HG02623 (cell line): ENCODE measurements around the gene CLIC3.
A peak's percentile ranks its signal among the peaks of the same experiment; 100 is the strongest.

ENCODE experiments used
- ATAC-seq: cut with Tn5 transposase; IDR thresholded peaks from one replicate; pipeline ENCODE4 v1.9.1; 2021; ENCODE audit warnings: moderate library complexity; ENCODE audit not compliant: unreplicated experiment

The CLIC3 gene

DNA sequence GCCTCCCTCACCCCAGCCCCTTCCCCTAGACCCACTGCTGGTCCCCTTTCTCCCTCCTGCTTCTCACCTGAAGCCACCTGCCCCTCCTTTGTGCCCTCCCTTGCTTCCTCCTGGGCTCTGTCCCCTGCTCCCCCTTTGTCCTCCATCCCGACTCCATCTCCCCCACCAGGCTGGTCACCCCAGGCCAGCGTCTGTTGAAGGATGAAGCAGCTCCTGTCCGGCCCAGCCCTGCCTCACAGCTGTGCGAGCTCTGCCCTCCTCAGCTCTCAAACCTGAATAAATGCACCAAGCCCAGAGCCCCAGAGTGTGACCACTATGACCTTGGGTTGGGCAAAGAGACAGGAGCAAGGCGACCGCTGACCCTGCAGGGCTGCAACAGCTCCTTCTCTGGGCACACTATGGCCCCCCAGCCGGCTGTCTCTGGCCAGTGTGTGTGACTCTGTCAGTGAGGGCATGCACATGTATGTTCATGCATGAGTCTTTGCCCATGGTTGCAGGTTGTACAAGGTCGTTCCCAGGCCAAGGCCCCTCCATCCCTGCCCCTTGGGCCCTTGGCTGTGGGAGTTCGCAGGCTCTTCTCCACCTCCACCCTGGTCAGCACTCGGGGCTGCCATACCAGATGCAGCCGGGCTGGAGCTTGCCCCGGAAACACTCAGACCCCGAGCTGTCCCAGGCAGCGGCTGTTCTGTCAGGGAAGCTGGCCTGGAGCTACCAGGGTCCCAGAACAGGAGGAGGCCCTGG, 41.0 kb downstream of the CLIC3 start:
- no peak for ATAC-seq

DNA sequence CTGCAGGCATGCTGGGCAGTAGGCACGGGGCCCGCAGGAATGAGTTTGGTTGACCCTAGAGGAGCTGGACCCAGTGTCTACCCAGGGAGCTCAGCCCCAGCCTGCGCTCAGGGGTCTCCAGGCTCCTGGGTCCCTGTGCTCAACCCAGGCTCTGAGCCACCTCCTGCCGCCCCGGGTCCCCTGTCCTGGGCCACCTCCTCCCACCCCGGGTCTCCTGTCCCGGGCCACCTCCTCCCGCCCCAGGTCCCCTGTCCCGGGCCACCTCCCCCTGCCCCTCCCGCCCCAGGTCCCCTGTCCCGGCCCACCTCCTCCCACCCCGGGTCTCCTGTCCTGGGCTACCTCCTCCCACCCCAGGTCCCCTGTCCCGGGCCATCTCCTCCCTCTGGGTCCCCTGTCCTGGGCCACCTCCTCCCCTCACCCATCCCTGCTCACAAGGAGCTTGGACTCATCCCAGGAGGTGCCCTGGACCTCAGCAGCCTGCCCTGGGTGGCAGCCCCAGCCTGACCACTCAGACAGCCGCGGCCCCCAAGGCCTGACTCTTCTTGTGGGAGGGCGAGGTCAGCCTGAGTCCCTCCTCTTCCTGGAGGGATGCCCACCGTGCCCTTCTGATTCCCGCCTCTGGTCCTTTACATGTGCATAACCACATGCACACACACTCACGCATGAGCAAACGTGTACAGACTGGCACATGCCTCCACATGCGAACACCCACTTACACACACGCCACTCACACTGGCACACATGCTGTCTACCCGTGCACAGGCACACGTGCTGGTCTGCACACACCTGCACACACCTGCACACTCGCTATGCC, 41.9 kb downstream of the CLIC3 start:
- ATAC-seq = no peak

DNA sequence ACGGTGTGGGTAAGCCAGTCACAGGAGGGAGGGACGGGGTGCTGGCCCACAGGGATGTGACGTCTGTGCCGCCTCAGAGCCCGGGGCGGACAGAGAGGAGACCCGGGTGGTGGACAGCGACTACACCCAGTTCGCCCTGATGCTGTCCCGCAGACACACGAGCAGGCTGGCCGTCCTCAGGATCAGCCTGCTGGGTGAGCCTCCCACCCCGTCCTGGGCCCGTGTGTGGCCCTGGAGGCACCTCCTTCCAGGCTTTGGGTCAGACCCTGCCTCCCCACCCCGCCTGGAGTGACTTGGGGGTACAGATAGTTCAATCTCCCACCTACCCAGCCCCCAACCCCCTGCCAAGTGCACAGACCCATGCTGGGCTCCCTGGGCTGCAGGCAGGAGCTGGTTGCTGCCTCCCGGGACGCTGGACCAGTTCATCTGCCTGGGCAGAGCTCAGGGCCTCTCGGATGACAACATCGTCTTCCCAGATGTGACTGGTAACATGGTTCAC, 42.5 kb downstream of the CLIC3 start:
- no peak for ATAC-seq

DNA sequence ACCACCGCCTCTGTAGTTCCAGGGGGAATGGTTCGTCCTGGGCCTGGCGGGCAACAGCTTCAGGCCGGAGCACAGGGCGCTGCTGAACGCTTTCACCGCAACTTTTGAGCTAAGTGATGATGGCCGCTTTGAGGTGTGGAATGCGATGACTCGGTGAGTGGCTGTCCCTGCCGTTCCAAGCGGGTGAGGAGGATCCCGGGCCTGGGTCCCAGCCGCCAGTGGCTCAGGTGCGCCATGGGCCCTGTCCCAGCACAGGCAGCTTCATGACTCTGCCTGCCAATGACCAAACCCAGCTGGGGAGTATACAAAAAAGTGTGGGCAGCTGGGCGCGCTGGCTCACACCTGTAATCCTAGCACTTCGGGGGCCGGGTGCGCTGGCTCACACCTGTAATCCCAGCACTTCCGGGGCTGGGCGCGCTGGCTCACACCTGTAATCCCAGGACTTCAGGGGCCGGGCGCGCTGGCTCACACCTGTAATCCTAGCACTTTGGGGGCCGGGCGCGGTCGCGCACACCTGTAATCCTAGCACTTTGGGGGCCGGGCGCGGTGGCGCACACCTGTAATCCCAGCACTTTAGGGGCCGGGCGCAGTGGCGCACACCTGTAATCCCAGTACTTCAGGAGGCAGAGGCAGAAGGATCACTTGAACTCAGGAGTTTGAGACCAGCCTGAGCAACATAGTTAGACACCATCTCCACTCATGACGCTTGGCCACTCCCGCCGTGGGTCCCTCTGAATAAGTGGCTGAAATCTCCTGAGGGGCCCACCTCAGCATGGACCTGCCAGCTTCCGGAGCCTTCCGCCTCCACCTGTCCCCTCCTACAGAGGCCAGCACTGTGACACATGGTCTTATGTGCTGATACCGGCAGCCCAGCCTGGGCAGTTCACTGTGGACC, 43.2 kb downstream of the CLIC3 start:
- no peak for ATAC-seq

DNA sequence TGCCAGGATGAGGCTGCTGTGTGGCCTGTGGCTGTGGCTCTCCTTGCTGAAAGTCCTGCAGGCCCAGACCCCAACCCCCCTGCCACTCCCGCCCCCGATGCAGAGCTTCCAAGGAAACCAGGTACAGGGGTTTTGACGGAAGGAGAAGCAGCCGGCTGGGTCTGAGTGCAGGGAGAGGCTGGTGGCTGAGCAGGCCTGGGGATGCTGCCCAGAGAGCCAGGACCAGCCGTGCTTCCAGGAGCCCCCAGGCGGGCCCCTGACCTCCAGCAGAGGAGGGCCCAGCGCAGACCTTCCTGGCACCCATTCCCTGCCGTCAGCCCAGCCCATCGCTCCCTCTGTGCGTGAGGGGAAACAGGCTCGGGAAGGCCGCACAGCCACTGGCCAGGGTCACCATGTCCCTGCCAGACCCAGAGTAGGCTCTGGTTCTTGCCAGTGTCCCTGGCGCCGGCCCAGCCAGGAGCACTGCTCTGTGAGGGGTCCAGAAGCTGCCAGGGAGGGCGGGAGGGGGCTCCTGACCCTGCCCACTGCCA, 44.0 kb downstream of the CLIC3 start:
- ATAC-seq = no peak

DNA sequence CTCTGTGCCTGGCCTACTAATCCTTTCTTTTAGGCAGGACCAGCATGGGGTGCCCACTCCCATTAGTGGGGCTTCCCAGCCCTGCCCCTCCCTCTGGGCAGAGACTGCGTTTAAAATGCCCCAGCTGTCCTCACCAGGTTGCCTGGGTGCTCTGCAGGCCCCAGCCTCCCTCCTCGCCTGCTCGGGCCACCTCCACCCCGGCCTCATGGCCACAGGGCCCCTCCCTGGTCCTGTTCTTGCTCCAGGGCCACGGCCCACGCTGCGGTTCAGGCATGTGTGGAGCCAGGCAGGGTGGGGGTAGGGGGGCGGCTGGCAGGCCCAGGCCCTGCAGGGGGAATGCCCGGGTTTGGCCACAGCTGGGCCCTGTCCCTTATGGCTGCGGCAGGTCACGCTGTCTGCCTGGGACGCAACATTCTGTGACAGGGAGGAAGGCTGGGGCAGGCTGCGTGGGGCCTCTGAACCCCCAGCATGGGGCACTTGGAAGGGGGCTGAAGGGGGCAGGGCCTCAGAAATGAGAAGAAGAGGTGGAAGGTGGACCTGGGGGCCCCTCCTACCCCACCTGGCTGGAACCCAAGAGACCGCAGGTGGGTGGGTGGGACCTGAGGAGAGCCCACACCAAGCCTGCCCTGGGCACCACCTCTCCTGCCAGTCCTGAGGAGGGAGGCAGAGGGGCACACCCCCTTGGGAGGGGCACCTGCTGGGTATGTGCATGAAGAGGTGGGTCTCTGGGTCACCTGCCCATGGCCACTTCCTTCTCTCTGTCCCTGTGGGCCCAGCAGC, 44.6 kb downstream of the CLIC3 start, which contains the start of gene LCN12:
Gene LCN12, plus strand, starts transcription at position 733 of the 780 bp plus-strand sequence. CDS start 55 bp downstream, outside the sequence.
- ATAC-seq = no peak

DNA sequence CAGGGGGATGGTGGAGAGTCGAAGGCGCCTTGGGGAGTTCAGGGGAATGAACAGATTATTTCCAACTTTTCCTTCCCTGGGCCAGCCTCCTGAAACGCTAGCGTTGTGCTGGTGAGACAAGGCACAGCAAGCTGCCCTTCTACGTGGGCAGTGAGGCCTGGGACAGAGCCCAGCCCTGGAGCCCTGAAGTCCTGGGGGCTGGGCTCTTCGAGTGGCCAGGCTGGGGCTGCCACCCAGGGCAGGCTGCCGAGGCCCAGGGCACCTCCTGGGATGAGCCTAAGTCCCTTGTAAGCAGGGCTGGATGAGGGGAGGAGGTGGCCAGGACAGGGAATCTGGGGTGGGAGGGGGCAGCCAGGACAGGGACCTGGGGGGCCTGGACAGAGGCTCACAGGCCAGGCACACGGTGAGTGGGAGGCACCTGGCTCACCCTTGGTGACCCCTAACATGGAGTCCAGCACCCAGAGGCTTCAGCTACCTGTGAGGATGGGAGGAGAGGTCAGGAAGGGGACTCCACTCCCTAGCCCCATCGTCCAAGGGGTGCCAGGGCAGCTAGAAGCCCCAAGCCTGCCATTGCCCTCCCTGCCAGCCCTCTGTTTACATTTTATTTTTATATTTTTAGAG, 45.6 kb downstream of the CLIC3 start:
- no peak for ATAC-seq

DNA sequence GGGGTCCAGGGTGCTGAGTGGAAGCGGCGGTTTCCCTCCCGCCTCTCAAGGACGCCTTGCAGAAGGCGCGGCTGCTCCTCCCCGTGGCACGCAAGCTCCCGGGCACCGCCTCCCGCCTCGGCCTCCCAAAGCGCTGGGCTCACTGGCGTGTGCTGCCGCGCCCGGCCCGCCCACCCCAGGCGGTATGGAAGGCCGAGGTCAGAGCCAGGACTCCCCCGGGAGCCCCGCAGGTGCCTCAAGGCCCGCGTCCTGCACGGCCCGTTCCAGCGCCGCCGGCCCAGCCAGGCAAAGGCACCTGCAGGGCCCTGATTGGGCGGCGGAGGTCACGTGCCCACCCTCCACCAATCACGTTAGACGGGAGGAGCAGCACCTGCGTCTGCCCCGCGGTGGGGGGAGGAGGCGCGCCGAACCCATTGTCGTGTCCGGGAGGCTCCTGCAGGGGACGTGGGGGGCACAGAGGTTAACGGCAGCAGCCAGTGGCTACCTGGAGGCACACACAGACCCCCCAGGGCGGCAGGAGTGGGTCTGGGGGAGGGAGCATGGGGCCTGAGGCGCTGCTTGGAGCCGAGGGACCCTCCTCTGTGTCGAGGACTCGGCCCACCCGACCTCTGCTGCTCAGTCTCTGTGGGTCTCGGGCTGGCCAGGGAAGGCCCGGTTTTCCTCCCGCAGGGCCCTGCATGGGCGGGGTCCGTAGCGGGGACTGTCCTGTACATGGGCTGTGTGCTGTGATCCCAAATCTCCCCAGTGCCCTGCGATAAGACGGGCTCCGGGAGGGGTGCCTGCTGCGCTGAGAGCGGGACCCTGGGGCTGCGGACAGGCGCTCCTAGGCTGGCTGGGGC, 46.3 kb downstream of the CLIC3 start:
- peak; percentile 72 for ATAC-seq

DNA sequence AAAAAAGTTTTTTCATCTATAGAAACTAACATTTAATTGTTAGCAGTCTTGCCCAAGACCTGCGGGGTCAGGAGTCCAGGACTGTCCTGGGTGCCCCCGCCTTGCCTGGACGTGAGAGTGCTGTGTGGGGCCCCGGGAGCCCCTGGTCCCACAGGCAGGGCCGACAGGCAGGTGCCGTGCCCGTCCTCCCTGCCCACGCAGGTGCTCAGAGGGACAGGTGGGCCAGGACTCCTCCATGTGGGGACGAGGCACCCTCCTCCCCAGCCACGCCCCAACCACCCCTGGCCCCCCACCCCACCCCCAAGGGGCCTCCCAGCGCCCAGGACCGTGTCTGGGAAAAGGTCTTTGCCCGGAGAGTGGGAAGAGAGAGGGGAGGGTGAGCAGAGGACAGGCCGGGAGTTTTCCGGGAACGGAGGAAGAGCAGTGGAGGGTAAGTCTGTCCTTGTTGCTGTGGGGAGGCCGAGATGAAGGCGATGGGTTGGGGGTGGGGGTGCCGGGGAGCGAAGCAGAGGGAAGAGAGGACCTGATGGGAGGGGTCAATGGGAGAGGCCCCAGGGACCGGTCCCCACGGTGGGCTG, 47.0 kb downstream of the CLIC3 start:
- ATAC-seq = no peak

DNA sequence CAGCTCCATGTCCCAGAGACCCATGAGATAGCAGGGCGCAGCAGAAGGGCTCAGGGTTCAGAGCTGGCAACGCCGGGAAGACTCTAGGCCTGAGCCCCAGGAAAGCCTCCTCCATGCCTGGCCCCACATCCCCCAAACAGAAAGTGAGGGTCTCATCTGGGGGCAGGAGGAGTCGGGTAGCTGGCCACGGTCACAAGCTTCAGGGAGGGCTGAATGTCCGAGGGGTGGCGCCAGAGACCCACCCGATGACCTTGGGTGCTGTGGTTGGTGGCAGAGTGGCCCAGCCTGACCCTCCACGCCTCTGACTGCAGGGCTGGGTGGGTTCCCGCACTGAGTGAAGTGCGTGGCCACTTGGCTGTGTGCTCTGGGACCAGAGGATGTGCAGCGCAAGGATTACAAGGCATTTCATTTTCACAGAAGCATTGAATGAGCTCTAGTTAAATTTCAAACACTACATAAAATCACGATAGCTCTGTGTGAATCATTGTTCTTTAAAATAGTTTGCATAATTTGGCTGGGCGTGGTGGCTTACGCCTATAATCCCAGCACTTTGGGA, 48.3 kb downstream of the CLIC3 start:
- no peak for ATAC-seq

DNA sequence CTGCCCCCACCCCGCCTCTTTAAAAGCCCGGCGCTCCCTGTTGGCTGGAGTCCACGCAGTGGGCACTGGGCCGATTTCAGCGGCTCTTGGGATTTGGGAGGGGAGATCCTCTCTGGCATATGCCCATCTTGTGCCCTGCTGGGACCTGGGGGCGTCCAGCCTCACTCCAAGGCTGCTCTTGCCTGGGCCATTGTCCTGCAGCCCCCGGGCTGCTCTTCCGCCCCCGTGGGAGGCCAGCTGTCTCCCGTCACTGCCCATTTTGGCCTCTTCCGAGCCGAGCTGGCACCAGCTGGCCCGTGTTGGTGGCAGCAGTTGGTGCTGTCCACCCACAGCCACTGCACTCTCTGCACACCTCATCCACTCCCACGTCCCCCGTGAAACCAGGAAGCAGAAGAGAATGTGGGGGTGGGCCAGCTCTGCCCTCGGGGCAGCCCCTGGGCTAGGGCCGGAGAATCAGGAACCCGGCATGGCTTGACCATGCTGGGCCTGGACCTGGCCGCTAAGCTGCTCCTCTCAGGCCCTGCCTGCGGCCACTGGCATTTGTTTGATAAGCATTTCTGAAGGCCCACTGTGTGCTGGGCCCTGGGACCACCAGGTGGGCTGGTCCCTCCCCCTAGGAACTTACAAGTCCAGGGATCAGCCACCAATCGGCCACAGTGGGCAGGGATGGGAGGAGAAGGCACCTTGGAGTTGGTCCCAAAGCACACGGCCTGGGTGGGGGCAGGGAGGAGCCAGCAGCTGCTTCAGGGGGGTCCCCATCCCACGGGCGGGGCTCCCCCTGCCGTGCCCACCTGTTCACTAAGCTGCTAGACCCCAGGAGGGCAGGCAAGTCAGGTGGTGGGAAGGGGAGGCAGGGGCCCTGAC, 49.1 kb downstream of the CLIC3 start:
- no peak for ATAC-seq

DNA sequence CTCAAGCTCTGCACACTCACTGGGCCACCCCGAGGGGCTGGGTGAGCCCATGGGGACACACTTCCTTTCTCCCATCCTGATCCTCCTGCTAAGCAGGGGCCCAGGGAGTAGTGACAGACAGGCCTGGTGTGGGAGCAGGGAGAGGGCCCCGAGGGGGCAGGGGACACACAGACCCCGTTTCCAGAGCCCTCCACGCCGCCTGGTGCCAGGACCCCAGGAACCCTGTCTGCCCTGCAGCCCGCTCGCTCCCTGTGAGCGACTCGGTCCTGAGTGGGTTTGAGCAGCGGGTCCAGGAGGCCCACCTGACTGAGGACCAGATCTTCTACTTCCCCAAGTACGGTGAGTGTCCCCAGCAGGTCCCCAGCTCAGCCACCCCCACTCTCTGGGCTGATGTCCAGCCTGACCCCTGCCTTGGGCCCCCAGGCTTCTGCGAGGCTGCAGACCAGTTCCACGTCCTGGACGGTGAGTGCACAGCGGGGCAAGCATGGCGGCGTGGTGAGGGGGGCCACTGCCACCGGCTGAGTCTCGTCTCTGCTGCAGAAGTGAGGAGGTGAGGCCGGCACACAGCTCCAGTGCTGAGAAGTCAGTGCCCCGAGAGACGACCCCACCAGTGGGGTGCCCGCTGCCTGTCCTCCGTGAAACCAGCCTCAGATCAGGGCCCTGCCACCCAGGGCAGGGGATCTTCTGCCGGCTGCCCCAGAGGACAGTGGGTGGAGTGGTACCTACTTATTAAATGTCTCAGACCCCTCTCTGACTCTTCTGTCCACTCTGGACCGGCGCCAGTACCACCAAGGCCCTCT, 49.9 kb downstream of the CLIC3 start:
- no peak for ATAC-seq

DNA sequence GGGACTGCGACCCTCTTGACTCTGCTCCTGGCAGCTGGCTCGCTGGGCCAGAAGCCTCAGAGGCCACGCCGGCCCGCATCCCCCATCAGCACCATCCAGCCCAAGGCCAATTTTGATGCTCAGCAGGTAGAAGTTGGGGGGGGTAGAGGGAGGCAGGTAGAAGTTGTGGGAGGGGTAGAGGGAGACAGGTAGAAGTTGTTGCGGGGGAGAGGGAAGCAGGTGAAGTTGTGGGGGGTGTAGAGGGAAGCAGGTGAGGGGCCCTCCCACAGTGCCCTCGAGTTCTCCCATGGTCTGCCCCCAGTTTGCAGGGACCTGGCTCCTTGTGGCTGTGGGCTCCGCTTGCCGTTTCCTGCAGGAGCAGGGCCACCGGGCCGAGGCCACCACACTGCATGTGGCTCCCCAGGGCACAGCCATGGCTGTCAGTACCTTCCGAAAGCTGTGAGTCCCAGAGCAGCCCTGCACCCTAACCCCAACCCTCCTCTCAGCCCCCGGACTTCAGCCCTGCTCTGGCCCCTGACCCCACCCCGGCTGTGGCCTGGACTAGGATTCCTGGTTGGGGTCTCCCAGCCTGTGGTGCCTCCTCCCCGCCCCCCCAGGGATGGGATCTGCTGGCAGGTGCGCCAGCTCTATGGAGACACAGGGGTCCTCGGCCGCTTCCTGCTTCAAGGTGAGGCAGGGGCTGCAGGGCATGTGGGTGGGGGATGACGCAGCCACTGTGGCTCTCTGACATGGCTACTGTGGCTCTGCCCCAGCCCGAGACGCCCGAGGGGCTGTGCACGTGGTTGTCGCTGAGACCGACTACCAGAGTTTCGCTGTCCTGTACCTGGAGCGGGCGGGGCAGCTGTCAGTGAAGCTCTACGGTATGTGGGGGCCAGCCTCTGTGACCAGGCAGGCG, 50.8 kb downstream of the CLIC3 start:
- ATAC-seq = no peak
